A549 (cell line): ENCODE results near the gene SYT8.

ENCODE experiments used
- BCL3 ChIP-seq: fragments of >200 bp; sonication (Bioruptor Twin); formaldehyde crosslinking; IDR thresholded peaks from 3 replicates; pipeline ENCODE4 v1.6.1; 2016
- CHD4 ChIP-seq: fragments of 200-600 bp; sonication (generic); IDR thresholded peaks from 2 replicates; pipeline ENCODE4 v1.6.1; 2016; ENCODE audit warnings: antibody characterized with exemption, mild to moderate bottlenecking, borderline replicate concordance
- CTCF ChIP-seq: fragments of >200 bp; sonication (Bioruptor Twin); formaldehyde crosslinking; IDR thresholded peaks from 3 replicates; pipeline ENCODE4 v1.5.1; 2016
- ESRRA ChIP-seq: fragments of 150-350 bp; IDR thresholded peaks from 2 replicates; pipeline ENCODE4 v1.6.1; 2014; ENCODE audit warnings: mild to moderate bottlenecking, low read length, borderline replicate concordance
- JUNB ChIP-seq: fragments of >200 bp; sonication (Bioruptor Twin); formaldehyde crosslinking; IDR thresholded peaks from 2 replicates; pipeline ENCODE4 v1.6.1; 2016
- KDM1A ChIP-seq: fragments of 200-600 bp; sonication (generic); IDR thresholded peaks from 2 replicates; pipeline ENCODE4 v1.6.1; 2016; ENCODE audit warnings: low read depth, mild to moderate bottlenecking
- MAFK ChIP-seq: fragments of 450-650 bp; IDR thresholded peaks from 2 replicates; pipeline ENCODE4 v1.6.1; 2014; ENCODE audit not compliant: partially characterized antibody
- MAX ChIP-seq: IDR thresholded peaks from 2 replicates; pipeline ENCODE4 v1.6.1; 2012
- NR3C1 ChIP-seq: fragments of >200 bp; sonication (Bioruptor Twin); formaldehyde crosslinking; IDR thresholded peaks from 3 replicates; pipeline ENCODE4 v1.6.1; 2017
- POLR2A ChIP-seq: IDR thresholded peaks from 2 replicates; pipeline ENCODE4 v1.6.1; 2012; ENCODE audit warnings: mild to moderate bottlenecking, low read length
- SMC3 ChIP-seq: fragments of >200 bp; sonication (Bioruptor Twin); formaldehyde crosslinking; IDR thresholded peaks from 3 replicates; pipeline ENCODE4 v1.6.1; 2018; ENCODE audit warnings: inconsistent platforms

- TF ChIP-seq SMC3 (no peak), MAX (no peak), CTCF (no peak), ESRRA (no peak), JUNB (no peak), BCL3 (no peak), POLR2A (no peak), NR3C1 (no peak), CHD4 (no peak), MAFK (no peak), KDM1A (no peak)
Measured at GRCh38 chr11:1812274-1812673, 22.5 kb upstream of the SYT8 start.
